ENCODE measurements around the gene TENT4B.

TENT4B gene

DNA sequence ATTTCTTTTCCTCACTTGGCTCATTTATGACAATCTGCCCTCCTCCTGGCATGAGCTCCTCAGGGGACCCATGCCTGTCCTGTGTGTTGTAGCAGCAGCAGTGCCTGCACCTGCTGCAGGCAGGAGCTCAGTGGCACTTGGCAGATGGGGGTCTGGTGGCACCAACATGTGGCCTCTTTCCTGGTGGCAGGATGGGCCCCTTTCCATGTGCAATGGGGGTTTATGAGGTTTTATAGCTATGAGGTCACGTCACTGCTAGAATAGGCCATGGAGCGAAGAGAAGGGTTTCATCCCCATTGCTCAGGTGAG lies 120.2 kb downstream of the TENT4B start:
- DNase-seq: no peak

DNA sequence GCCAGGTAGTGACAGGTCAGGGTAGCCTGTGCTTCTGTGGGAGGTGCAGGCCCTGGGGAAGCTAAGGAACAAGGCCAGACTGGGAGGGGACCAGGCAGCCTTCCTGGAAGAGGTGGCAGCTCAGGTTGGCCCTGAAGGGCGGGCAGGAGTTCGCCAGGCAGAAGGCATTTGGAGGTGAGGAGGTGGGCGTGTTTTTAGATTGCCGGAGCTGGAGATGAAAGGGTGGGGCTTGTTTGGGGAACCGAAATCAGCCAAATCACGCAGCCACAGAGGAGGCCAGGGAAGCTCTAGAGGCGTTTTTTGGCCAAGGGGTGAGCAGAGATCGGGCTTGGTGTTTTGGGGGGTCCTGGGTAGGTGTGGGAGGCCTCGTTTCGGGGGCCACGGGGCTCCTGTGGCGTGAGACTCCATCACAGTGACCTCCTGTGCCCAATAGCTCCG lies 120.8 kb downstream of the TENT4B start:
- no peak for DNase-seq

DNA sequence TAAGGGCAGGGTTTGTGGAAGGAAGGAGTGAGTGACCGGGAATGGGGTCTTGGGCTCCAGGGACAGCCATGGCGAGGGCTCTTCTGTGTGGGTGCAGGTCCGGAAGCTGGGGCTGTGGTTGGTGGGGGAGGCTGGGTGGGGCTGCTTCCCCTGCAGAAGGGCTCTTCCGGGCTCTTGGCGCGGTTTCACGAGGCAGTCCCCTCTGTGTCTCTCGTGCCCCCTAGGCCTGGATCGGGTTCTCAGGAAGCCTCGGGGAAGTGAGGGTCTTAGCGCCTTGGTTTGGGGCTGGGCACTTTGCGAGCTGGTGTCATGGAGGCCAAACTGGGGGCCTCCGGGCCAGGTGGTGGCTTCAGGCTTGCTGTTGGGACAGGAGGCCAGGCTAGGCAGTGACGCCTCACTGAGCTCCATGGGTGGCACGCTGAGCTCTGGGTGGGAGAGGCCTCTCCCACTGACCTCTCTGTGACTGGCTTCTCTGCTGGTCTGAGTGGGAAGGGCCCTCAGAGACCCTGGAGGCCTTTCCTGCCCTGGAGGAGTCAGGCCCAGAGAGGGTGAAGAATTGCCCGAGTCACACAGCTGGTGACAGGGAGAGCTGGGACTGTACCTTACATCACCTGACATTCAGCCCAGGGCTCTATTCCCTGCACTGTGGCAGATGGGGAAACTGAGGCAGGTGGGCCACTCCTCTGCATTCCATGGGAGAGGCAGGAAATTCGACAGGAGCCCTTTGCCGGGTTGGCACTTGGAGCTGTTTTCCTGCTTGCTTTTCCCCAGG lies 121.4 kb downstream of the TENT4B start:
- DNase-seq: peak in 2 of 4 experiments; percentile 46 to 51

DNA sequence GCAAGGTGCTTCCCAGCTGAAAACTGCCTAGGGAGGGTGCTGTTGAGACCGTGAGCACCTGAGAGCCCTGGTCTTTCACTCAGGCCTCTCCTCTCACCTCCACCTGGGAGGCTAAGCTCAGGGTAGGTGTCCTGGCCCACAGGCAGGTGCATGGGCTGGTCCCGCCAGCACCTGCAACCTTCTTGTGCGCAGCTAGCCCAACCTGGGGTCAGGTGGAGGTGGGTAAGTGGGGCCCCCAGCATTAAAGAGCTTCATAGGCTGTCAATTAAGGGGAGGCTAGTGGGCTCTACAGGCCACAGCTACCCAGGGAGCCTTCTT lies 122.0 kb downstream of the TENT4B start:
- no peak for DNase-seq

DNA sequence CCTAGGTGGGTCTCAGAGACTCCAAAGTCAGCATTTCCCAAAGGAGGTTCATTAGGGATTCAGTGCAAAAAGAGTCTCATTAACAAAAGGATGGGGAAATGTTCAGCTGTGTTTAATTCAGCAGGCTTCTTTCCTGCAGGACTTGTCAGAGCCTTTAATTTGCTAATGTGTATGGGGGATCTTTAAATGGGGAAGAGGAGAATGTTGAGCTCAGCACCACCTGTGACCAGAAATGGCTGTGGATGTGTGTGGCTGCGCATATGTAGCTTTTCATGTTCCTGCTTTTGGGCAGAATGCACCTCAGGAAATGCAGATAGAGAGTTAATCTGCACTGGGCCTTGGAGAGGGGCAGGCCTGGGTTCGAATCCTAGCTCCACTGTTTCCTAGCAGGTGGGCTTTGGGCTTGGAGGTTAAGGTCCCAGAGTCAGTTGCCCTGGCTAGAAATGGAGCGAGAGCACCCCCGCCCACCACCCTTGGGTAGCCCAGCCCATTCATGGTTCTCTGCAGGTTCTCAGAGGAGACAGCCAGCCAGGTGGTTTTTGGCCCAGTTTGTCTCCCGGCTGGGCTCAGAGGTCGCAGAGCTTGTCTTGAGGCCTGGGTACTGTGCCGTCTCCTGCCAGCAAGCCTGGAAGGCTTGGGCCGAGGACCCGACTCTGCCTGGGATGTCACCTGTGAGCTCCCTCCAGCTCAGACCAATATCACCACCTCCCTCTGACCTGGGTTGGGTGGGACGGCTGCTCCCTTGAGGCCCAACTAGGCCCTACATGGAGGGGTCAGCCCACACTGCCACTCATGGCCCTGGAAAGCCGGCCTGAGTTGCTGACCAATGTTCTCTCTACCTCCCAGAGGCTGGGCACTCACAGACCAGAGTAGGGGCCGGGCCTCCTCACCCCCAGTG lies 122.6 kb downstream of the TENT4B start:
- no peak for DNase-seq

DNA sequence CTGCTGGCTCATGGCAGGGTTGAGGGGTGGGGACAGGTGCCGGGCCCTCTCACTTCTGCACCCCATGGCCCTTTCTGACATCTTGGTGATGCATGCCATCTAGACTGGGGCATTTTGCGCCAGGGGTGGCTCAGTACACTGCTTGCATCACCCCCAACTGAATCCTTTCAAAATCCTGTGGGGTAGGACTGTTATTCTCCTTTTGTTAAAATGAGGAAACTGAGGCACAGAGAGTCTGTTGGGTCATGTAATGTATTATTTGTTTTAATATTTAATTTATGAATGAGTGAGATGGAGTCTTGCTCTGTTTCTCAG lies 123.2 kb downstream of the TENT4B start:
- DNase-seq: no peak

DNA sequence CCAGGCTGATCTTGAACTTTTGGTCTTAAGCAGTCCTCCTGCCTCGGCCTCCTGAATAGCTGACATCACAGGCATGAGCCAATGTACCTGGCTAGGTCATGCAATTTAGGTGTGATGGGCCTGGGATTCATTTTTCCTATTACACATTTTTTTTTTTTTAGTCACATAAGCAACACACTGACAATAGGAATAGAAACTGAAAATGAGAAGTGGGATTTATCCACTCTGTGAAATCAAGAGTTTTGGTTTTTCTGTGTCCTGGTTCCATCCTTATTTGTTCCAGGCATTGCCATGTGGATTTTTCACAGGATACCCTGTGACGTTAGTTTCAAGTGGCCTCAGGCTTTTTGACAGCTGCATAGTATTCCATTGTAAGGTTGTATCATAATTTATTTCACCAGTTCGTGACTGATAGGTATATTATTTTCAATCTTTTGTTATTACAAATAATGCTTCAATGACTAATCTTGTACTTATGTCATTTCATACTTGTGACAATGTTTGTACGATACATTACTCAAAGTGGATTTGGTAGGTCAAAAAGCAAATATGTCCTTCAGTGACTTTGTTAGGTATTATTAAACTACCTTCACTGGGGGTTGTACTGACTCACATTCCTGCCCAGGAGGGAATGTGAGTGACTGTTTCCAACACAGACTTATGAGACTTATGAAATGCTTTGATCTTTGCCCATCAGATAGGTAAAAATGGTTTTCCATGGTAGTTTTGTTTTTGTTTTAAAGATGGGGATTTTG lies 123.9 kb downstream of the TENT4B start:
- DNase-seq: no peak

DNA sequence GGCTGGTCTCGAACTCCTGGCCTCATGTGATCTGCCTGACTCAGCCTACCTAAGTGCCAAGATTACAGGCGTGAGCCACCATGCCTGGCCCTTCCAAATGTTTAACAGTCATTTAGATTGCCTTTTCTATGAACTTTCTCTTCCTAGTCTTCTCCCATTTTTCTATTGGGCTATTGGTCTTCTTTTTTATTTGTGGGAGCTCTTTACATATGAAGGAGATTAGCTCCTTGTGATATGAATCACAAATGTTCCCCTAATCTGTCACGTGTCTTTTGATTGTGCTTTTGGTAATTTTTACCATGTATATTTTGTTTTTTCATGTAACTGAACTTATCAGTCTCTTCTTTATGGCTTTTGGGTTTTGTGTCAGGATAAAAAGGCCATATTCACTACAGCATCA lies 125.1 kb downstream of the TENT4B start:
- DNase-seq: no peak

DNA sequence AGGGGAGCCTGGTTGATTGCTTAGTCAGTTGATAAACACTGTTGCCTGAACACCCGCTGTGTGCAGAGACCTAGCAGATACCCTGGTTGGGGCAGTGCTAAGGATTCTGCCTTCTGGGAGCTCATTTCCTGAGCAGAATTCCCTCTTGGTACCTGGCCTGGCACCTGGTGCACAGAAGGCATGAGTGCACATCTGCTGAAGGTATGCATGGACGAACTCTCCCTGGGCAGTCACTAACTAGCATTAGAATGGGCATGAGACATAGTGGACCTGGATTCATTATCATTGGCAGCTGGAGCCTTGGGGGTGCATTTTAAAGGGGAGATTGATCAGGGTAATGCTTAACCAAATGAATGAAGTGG lies 126.4 kb downstream of the TENT4B start:
- no peak for DNase-seq

DNA sequence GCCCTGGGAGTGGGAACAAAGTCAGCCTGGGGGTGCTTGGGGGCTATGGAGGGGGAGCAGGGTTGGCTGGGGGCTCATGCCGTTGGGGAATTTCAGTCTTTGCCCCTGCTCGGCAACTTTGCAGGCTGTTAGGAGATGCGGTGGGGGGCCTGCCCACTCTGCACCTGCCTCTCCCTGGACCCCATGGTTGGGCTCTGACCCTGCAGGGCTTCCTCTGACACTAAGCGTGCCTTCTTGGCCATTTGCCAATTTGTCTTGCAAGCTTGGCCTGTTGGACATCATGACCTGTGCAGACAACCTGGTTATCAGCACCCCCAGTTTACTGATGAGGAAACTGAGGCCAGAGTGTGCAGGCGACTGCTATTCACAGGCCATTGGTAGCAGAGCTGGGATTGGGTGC lies 127.8 kb downstream of the TENT4B start:
- DNase-seq: no peak

All from activated naive CD4-positive, alpha-beta T cell (primary cell).